Measurements from ENCODE around the gene IWS1.
"Not testable (repeated sequence)": the region's sequence is repeated elsewhere in the genome, so short reads cannot be mapped to it uniquely, and the experiment has no call there.

IWS1 gene

DNA sequence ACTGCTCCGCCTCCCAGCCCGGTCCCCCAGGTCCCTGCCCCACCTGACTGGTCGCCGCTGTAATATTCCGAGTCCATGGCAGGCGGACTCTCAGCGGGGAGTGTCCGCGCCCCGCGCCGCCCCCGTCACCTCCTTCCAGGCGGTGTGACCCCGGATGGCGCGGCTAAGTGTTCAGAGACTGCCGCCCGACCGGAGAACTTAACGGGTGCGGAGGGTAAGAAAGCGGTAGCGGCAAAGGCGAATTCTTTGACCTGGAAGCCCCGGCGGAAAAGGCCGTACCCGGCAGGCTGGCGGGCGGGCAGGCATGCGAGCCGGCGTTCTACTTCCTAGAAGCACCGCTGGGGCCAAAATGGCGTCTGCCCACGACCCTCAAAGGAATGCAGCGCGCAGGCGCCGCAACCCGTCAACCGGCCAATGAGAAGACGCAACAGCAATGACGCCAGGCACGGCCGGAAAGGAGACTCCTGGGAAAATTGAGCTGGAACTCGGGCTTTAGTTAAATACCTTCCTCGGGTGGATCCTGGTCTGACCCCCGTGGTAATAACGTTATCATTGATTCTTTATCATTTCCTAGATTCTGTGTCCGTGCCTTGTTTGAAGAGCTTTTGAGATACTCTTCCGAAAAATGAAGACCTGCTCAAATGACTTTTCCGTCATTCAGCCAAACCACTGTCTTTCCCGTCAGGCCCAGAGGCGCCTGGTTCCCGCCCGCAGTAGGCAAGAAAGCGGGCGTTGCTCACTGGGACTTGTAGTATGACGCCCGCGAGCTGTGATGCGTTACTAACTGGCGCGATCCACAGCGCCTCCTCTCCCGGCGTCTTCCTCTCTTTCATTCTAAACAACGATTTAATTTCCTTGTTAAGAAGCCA is at the start of gene IWS1:
TSS of gene IWS1 (minus strand) at position 358 of the 869 bp plus-strand sequence. CDS start at position 77, 281 bp downstream.
- DNase-seq, result peak; percentile 94

- no peak for DNase-seq
Observed at GRCh38 chr2:127575941-127576432, 49.7 kb upstream of the IWS1 start.

DNA sequence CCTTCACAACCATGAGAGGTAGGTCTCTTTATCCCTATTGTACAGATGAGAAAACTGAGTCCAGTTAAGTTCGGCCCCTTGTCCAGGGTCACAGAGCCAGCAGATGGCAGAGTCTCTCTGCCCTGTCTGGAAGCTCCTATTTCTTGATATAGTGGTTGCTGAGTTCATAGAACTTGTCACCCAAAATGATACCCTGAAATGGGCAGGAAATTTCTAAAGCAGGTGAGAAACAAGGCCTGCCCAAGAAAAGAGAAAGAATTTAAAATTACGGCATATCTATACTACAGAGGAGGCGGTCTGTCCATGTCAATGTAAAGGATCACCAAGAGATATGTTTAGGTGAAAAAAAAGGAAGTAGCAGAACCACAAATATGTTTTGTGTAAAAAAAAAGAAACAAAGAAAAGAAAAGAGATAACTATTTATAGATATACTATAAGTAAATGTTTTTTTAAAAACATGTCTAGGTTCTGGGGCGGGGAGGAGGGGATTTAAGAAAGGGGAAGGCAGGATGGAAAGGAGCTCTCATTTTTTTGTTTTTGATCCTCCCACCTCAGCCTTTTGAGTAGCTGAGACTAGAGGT is 49.0 kb upstream of the IWS1 start:
- DNase-seq, result no peak

DNA sequence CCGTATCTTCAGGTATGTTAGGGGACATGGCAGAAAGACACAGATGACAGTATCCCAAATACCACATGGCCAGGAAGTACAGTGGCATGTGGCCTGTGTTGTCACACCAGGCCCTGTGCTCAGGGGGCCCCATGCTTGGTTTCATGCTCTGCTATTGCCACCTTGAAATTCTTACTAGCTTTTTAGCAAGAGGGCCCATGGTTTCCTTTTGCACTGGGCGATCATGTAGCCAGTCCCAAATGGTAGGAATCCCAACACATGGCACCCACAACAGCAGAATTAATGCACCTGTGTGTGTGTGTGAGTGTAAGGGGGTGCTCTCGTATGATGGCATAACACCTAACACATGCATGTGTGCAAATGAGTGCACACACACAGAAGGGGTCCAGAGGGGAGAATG is 48.4 kb upstream of the IWS1 start:
- DNase-seq, result no peak

GRCh38 chr2:127573771-127574170 is 47.5 kb upstream of the IWS1 start:
- no peak for DNase-seq

- DNase-seq, result no peak
Observed at GRCh38 chr2:127573298-127573697, 47.0 kb upstream of the IWS1 start.

- DNase-seq, result no peak
Observed at GRCh38 chr2:127572841-127573240, 46.6 kb upstream of the IWS1 start.

DNA sequence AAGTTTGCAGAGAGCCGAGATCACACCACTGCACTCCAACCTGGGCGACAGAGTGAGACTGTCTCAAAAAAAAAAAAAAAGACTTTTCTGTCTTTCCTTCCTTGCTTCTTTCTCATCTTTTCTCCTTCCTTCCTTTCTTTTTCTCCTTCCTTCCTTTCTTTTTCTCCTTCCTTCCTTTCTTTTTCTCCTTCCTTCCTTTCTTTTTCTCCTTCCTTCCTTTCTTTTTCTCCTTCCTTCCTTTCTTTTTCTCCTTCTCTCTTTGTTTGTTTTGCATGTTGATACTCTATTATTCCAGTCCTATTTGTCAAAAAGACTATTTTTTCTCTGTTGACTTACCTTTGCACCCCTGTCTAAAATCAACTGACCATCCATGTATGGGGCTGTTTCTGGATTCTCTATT is 46.1 kb upstream of the IWS1 start:
- DNase-seq, result not testable (repeated sequence)

- no peak for DNase-seq
Observed at GRCh38 chr2:127570282-127571250, 44.3 kb upstream of the IWS1 start.

GRCh38 chr2:127569666-127570065 is 43.4 kb upstream of the IWS1 start:
- no peak for DNase-seq

GRCh38 chr2:127568128-127568527 is 41.8 kb upstream of the IWS1 start:
- DNase-seq, result no peak

DNA sequence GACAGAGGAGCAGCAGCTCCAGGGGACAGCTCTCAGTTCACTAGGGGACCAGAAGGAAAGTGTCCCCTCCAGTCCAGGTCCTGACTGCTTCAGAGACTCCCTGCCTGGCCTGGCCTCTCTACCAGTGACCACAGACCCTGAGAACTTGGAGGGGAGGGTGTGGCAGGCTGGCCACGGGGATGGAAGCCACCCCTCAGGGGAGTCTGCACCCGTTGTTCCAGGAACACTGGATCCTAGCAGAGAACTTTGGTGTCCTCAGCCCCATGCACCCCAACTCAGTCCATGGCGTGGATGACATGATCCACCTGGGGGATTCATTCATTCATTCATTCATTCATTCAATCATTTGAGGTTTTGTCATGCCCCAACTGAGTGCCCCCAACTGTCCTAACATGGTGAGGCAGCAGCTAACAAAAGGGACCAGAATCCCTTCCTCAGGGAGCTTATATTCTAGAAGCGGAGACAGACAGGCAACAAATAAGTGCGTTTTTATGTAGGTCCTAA is 41.1 kb upstream of the IWS1 start:
- no peak for DNase-seq

GRCh38 chr2:127566576-127566975 is 40.3 kb upstream of the IWS1 start:
- DNase-seq, result no peak

DNA sequence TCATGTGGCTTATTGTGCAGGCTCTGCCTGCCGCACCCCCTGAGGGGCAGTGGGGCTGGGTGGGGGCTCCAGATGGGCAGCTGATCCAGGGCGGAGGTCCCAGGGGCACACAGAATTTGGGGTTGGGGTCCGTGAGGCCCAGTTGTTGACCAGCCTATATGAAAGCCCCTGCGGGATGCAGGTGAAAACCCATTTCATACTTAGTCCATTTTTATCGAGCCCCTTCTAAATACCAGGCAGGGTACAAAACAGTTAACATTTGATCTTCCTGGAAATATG is 39.8 kb upstream of the IWS1 start:
- DNase-seq, result no peak

DNA sequence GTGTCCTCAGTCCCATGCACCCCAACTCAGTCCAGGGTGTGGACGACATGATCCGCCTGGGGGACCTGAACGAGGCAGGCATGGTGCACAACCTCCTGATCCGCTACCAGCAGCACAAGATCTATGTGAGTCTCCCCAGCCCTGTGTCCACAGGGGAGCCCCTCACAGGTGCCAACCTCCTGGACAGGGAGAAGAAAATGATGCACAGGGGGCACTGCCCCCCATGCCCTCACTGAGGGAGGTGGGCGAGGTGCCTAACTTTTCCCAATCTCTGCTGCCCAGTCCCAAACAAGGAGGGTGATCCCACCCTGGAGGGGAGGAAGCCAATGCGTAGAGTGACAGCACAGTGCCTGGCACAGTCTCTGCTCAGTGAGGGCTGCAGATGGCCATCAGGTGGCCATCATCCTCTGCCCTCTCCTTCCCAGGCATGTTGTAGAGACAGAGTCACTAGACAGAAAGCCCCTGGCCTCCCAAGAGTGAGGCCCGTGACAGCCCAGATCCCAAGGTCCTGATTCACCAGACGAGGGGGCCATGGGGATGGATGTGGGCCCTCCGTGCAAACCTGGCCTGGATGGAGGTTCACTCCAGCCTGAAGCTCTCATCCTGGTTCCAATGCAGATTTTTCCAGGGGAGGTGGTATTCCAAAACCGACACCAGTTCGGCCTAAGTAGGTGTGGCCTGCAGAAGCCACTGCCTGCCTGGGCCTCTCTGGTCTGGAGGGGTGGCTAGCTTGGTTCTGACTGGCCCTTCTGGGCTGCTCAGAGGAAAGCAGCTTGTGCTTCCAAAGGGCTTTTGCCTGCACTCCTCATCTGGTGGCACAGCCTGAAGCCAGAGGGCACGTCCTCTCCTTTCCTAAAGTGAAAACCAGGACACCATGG is 39.2 kb upstream of the IWS1 start:
- no peak for DNase-seq

GRCh38 chr2:127564429-127565260 is 38.4 kb upstream of the IWS1 start:
- no peak for DNase-seq

- peak in 1 of 2 donors; percentile 18 for DNase-seq
Observed at GRCh38 chr2:127563458-127564428, 37.5 kb upstream of the IWS1 start.

DNA sequence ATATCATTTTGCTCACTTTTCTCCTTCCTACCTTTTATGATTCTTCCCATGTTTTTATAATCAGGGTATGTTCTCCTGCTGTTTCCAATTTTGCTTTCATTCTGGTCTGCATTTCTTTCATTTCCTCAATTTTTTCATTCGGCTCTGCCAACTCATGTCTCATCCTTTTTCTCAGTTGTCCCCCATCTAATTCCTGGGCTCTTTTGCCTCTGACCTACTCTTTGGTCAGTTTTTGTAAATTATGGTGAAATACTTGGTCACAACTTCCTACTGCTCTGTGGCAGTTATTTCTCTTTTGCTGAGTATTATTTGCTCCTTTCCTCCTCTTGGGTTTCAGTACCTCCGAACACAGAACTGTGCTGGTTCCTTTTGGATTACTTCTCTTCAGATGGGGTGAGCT is 36.6 kb upstream of the IWS1 start:
- no peak for DNase-seq

GRCh38 chr2:127561371-127561770 is 35.1 kb upstream of the IWS1 start:
- DNase-seq, result no peak

- DNase-seq, result no peak
Observed at GRCh38 chr2:127560931-127561280, 34.6 kb upstream of the IWS1 start.
